ENCODE data around the gene FUT6.

DNA sequence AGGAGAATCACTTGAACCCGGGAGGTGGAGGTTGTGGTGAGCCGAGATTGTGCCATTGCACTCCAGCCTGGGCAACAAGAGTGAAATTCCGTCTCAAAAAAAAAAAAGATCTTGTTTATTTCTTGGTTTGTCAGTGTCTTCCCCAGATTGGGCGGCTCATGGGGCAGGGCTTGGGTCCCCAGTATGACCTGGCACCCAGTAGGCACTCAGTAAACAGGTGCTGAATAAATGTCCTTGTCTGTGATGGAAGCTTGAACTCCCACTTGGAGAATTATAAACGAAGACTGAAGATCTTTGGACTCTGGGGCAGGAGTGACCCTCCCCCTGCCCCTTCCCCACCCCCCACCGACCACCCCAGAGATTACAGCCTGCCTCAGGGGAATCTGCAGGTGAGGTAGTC is 40.7 kb upstream of the FUT6 start:
- TF ChIP-seq, protein P1, sequence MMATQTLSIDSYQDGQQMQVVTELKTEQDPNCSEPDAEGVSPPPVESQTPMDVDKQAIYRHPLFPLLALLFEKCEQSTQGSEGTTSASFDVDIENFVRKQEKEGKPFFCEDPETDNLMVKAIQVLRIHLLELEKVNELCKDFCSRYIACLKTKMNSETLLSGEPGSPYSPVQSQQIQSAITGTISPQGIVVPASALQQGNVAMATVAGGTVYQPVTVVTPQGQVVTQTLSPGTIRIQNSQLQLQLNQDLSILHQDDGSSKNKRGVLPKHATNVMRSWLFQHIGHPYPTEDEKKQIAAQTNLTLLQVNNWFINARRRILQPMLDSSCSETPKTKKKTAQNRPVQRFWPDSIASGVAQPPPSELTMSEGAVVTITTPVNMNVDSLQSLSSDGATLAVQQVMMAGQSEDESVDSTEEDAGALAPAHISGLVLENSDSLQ (IDR thresholded peaks at IDR 0.05), result no peak
- TF ChIP-seq ZNF384 (IDR thresholded peaks at IDR 0.05) (no peak), FOXA1 (IDR thresholded peaks at IDR 0.05) (no peak), SP1 (IDR thresholded peaks at IDR 0.05) (no peak), NFRKB (IDR thresholded peaks at IDR 0.05) (no peak), CTBP1 (IDR thresholded peaks at IDR 0.05; ENCODE audit: borderline replicate concordance) (no peak), FOXM1 (IDR thresholded peaks at IDR 0.05; ENCODE audit: borderline replicate concordance) (no peak), TARDBP (IDR thresholded peaks at IDR 0.05) (no peak)
